Activated naive CD4-positive, alpha-beta T cell treated with Interleukin-2 at 50 U/mL for 16 hours (primary cell): ENCODE data around the gene EPDR1.
"Not testable (repeated sequence)": the region's sequence is repeated elsewhere in the genome, so short reads cannot be mapped to it uniquely, and the experiment has no call there.

Source experiments
- DNase-seq: peaks from one replicate; pipeline ENCODE4 v3.0.0-alpha.2; 2020

The EPDR1 gene

DNA sequence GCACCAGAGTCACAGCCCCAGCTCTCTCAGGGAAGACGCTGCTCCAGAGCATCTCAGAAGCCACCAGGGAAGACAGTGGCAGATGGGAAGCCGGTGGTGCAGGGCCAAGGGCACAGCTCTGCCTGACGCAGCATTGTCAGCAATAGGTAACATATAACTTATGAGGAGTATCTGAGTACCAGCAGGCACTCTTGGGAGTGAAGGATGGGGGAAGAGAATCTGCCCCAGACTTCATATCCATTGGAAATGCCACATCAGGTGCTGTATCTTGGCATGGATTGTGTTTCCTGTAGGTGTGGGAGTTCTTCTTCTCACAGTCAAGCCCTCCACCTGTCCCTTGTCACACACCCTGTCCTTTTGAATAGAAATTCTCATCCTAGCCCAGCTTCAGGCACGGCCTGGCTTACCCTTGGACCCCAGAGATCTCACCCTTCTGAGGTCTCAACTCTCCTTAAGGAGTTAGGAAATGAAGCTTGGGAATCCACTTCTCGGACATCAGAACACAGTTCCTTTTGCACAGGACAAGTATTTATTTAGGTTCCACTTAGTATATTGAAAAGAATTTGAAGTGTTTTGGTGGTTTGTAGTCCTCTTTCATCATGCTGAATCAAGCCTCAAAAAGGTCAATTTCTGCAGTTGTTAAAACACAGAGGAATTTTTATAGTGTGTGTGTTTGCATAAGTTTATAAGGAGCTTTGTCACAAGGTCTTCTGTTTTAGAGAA is 9.9 kb downstream of the EPDR1 start:
- no peak for DNase-seq

DNA sequence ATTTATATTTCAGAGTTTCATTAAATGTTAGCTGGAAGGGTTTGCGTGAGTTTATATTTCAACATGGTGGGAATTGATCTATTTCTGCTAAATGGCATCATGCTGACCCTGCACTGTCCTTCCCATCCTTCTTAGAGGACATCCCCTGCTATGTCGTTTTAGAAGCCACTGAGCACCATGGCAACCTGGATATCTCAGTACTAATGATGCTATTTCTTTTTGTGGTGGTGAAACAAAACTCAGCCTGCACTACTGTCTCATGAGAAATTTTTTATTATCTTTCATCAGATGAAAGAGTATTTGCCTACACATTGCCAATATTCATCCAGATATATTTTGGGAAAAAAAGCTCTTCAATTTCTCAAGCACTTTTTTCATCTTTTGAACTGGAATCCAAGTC is 12.1 kb downstream of the EPDR1 start:
- DNase-seq = no peak

DNA sequence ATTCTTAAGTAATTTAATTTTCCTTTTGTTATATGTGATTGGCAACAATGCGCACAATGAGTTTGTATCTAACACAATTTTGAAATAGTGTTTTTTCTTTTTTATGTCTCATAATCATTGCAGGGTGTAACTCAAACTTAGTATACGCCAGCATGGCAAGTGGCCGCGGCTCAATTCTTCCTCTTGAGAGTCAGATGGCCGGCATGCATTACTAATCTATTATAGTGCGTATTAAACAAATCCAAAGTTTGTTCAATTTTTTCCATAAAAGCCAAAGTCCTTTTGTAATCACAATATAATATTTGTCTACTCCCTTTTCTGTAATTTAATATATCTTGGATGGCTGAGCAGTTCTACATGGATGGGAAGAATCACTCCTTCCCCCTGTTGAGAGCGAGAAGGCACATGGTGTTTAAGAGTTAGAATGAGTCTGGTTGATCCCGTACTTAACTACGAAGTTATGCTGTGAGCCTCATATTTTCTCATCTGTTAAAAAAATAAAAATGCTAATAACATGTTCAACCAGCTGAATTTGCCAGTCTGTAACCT is 12.7 kb downstream of the EPDR1 start:
- no peak for DNase-seq

DNA sequence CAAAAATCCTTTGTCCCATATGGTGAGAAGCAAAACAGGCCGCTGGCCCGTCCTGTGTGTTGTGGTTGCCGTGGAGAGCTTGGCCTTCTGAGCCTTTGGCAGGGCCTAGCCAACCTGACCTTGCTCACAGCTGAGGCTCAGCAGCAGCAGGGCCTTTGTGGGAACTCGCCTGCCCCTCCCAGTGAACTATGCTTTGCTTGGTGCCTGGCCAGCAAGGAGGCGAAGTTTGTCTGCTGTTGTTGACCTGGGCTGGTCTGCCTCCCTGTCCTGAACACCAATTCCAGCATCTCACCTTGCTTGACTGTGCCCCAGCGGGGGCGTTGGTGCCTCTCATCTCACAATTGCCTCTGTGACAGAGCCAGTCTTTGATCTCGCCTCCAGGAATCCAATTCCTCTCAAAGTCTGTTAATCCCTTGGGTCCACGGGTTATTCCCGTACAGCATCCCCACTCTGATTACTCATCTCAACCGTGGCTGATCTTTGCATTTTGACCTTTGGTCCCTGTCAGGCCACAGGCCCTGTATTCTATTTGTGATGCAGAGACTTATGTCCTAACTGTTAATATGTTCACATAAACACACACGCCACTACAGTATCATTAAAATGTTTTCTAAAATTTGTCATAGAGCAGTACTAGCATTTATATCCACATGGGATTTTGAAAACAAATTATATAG is 22.6 kb downstream of the EPDR1 start:
- no peak for DNase-seq

DNA sequence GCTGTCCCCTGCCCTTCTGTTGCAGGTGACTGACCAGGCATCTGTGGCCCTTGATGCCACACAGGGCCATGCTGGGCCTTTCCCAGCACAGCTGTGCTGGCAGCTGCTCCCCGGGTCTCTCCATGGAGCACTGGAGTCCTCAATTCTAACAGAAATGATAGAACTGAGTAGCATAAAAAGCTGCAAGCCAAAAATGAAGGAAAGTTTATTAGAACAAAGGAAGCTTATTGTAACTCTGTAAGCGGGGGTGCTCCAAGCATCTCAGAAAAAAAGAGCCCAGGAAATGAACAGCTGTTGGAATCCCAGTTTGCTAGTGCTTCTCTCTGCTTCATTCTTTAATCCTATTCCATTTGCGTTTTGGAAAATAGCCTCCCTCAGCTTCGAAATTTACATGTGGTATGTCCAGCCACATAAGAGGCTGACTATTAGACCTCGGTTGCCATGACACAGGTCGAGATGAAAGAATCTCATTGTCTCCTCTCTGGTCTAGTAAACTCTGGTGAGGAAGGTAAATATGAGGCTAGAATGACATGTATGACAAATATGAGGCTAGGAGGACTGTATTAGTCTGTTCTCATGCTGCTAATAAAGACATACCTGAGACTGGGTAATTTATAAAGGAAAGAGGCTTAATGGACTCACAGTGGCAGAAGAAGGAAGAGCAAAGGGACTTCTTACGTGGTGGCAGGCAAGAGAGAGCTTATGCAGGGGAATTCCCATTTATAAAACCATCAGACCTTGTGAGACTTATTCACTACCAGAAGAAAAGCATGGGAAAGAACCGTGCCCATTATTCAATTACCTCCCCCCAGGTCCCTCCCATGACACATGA is 23.7 kb downstream of the EPDR1 start:
- DNase-seq = no peak

DNA sequence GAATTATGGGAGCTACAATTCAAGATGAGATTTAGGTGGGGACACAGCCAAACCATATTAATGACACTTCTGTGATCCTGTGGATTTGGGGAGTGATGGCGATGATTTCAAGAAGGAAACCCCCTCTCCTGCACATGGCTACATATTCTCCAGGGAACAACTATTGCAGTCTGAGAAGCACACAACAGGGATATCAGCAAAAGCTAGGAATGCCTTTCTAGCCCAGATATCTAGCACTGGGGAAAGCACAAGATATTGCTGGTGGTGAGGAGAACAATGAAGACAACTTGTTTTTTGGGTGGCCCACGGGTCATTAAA is 24.3 kb downstream of the EPDR1 start:
- DNase-seq = no peak

DNA sequence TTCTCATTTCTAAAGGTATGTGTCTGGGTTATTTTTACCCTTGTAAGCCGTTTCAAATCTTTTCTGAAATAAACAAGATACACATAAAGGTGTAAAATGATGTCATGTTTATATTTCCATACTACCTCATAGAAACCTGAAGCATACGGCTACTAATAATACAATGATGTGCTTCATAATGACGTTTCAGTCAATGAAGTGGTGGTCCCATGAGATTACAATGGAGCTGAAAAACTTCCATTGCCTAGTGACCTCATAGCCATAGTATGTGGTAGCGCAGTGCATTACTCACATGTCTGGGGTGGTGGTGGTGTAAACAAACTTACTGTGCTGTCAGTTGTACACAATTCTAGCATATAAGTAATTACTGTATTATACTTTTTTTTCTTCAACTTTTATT is 24.9 kb downstream of the EPDR1 start:
- DNase-seq = no peak

DNA sequence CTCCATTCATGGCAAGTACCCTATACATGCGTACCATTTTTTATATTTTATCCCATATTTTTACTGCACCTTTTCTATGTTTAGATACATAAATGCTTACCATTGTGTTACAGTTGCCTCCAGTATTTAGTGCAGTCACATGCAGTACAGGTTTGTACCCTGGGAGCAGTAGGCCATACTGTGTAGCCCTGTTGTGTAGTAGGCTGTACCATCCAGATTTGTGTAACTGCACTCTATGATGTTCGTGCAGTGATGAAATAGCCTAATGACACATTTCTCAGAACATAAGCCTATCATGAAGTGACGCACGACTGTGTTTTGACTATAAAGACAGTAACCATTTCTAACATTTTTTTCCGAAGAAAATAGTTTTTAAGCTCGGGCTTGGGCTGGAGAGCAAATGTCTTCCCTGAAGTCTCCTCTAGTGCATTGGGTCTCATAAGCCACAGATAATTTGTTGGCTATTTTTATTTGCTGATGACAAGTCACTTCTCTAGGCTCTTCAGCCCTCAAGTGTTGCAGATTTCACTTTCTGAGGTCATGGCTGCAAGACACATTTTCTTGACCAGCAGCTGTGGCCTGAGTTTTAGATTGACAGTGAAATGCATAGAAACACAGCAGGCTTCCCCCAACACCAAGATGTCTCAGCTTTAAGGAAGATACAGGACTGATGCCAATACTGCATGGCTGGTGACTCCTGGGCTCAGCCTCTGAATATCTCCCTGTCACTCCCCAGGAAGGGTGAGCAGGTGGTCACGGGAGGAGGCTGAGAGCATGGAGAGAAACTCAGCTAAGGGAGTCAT is 26.9 kb downstream of the EPDR1 start:
- no peak for DNase-seq

DNA sequence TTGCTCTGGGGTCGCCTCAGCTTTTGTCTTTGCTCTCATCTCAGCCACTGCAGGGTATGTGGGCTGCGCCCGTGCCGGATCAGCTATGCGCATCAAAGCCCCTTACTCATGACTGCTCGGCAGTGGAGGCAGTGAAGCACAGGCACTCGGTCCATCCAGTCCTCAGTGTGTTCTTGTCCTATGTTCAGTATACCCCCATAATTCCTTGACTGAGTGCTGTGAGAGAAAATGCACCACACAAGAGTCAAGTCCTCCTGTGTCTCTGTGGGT is 27.4 kb downstream of the EPDR1 start:
- no peak for DNase-seq

DNA sequence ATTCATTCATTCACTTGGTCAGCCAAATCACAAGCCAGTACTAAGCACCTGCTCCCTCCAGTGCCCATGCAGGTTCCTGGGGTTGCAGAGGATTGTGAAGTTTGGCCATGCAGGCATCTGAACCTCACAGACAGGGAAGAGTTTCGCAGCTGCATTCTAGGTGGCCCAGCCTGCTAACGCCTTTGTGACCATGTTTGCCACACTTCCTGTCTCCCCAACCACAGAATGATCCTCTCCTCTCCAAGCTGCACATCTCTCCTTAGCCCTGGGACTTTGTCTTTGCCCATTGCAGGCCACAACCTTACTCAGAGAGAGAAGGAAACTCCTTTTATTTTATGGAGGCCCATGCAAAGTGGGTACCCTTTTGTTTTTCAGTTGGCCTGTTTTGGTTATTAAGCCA is 31.8 kb downstream of the EPDR1 start:
- no peak for DNase-seq

DNA sequence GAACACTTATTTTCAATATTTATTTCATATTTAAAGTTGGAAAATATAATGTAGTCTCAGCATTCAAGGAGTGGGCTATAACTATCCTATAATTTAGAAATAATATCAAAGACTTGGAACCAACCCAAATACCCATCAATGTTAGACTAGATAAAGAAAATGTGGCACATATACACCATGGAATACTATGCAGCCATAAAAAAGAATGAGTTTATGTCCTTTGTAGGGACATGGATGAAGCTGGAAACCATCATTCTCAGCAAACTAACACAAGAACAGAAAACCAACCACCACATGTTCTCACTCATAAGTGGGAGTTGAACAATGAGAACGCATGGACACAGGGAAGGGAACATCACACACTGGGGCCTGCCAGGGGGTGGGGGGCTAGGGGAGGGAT is 33.8 kb downstream of the EPDR1 start:
- not testable (repeated sequence) for DNase-seq

DNA sequence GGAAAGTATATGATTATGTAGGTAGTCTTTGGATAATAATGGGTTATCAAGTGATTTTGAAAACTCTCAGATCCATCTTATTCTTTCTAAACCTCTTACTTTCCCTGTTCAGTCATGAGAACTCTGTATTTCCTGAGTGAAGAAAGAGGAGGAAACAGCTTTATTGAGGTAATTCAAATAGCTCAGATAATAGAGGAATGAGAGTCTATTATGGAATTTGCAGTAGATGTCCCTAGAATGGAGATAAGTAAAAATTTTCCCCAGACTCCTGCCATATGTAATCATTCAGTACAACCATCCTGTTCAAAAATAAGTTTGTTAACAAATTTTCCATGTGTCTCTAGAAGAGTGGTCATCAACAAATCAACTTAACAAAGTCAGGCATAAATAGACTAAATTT is 36.4 kb downstream of the EPDR1 start:
- DNase-seq = no peak

DNA sequence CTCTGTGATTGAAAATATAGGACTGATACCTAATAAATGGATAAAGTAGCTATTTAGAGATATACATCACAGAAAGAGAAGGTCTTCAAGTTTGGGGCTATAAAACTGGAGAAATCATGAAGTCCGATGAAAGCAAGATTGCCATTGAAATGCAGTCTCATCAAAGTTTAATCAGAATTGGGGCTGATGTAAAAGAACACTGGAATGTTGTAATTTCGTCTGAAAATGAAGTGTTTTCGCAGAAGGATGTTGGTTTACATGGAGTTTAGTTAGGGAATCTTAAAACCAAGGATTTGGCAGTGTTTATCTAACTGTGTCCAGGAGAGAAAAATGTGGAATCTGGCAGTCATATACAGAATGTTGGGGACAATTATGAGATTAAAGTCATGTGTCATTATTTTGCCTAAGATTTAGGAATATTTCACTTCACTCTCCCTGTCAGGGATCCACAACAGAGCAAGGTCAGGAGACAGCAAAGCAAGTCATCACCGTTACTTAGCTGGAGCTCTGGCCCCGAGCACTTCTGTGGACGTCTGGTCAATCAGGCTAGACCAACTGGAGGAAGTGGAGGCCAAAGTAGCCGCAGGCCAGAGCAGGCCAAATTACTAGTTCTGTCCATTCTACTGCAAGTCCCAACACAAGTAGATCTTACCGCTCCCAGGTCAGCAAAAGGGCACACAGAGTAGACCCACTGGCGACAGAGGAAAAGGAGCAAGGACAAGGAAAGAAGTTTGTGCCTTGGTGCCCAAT is 37.0 kb downstream of the EPDR1 start:
- DNase-seq = no peak

DNA sequence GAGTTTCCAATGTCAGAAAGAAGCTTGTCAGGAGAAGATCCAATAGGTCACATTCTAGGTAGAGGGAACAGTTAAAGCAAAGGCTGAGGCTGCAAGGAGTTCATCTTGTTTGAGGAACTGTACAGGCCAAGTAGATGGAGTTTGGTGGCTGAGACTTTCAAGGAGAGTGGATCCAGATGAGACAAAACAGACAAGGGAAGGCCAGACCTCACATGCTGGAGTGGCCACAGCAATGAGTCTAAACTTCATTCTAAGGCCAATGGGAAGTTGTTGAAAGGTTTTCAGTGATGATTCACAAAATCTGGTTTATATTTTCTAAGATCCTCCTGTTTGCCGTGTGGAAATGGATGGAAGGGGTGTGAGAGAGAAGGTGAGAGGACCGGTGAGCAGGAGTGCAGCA is 40.0 kb downstream of the EPDR1 start:
- no peak for DNase-seq

DNA sequence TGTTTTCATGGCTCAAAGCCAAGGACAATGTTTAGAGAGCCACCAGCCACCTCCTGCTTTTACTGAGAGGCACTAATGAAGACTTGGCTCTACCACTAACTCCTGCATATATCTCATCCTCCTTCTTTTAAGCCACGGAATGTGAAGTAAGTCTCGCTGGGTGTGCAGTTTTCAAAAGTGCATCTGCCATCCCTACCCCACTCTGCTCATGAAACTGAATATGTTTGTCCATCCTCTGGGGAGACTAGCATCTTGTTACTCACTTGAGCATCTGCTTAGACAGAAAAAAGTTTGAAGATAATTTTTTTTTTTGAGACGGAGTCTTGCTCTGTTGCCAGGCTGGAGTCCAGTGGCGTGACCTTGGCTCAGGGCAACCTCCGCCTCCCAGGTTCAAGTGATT is 40.8 kb downstream of the EPDR1 start:
- no peak for DNase-seq

DNA sequence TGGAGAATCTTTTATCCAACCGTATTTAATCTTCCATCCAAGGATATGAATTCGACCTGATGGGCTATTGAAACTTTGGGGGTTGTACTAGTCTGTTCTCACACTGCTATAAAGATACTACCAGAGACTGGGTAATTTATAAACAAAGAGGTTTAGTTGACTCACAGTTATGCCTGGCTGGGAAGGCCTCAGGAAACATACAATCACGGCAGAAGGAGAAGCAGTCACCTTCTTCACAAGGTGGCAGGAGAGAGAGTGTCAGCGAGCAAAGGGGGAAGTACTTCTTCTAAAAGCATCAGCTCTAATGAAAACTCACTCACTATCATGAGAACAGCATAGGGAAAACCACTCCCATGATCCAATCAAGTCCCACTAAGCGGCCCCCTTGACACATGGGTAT is 43.8 kb downstream of the EPDR1 start:
- DNase-seq = no peak

DNA sequence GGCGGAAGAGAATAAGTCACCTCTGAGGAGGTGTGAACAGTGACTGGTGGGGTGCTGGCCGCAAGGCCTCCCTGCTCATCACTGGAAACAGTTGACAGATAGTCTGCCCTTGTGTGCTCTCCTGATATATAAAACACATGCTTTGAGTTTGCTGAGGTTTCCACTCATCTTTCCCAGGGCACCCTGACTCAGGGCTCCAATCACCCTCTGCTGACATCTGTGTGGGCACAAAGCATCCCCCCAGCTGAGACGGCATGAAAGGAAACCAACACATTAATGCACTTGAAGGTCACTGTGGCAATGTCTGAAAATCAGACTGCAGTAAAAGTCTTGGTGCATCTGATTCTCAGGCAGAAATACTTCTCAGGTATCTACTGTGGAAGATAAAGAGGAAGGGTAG is 49.8 kb downstream of the EPDR1 start:
- DNase-seq = no peak

DNA sequence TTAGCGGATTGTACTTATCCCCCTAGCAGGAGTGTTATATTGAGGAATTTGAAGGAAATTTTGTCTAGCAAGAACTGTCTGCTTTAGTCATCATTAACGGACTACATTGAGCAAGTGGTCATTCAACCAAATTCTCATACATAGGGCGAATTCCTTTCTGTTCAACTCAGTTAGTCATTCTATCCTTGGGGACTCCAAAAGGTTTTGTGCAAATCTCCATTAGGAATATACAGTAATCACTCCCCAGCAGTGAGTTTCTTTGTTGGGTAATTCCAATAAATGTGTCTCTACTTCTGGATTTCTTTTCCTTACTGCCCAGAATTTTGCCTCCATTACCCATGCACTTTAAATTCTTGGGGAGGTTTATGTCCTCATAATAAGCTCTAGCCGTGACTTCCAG is 51.1 kb downstream of the EPDR1 start:
- DNase-seq = no peak

DNA sequence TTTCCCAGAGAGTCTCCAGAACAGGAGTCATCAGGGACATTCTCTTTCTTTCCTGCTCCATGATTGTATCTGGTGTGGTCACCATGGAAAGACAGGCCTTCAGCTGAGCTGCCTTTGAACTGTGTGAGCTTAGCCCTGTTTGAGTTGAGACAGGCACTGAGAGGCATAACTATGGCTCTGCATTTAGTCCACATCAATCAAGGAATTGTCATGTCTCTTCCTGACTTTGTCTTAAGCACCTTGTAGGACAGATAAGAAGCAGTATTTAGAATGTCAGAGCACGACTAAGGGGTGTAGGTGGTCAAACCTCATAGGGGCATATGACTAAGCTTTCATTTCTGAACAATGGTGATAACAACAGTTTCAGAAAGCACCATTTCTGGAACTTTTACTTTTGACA is 53.5 kb downstream of the EPDR1 start:
- DNase-seq = no peak

DNA sequence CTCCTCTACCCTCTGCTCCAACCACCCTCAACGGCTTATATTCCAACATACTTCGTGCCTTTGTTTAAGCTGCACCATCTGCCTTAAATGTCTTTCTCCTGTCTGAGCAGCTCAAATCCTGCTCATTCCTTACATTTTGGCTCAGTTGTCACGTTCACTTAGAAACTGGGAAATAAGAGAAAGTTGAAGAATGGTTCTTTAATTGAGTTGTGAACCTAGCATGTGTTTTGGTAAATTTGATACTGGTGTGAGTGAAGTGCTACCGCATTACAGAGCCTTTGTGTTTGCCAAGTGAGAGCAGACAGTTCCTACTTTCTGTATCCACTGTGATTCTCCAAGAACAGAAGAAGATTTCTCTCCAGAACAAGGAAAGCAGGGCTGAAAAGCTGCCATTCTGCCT is 54.3 kb downstream of the EPDR1 start:
- DNase-seq = no peak

DNA sequence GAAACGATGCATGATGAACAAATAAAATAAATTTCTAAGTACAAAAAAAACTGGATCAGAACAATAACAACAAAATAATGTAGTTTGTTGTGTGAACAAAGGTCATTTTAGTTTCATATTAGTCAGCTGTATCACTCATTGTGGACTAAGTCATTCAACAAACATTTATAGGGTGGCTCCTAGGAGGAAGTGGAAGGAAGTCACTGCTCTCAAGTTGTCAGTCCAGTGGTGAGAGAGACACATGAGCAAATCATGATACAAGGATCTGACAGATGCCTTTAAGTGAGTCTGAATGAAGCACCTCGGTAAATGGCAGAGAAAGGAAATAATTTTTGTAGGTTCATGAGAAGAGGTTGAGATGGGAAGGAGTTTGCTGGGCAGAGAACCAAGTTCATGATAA is 56.8 kb downstream of the EPDR1 start:
- no peak for DNase-seq

DNA sequence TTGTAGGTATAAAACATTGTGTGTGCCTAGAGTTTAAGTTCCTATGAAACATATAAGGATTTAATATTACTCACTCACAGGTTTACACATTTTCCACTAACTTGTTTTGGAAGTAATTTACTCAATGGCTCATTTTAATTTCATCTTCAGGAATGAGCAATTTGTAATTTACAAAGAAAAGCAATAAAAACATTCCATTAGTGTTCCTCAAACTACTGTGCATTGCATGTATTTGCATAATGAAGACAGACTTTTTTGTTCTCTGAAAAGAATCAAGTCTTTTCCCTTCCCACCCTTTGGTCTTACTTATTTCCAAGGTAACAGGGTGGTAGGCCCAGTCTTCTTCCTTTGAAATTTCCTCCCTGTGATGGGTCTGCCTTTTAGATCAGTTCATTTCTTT is 61.2 kb downstream of the EPDR1 start:
- DNase-seq = no peak

DNA sequence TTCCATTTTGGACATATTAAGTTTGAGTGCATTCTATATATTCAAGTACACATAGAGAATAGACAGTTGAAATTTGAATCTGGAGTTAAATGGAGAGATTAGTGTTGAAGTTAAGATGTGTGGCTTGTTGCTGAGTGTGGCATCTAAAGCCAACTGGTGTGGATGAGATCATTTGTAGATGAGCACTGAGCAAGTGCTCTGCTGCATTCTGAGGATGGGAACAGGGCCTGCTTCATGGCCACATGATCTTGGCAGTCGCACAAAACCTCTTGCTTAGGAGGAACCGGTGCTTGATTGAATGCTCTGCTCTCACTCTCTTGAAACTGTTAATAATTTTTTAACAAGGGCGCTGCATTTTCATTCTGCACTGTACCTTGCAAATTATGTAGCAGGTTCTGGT is 62.0 kb downstream of the EPDR1 start:
- no peak for DNase-seq
